Dermis microvascular lymphatic vessel endothelial cell (primary cell): Measurements from ENCODE around the gene FGF12. TPM values are rescaled to one million over a fixed set of nuclear protein-coding genes. Genes with fewer than 3 reads are reported as not detected.
"Not testable (repeated sequence)": the region's sequence is repeated elsewhere in the genome, so short reads cannot be mapped to it uniquely, and the experiment has no call there.

Experiments used
- DNase-seq, 2 donors: peaks; one replicate each; pipeline versions ENCODE4 v3.0.0 to v3.0.0-alpha.2; 2010; ENCODE audit warnings: low read depth in 2 of 2
- total RNA-seq: library from RNA; depleted of rRNA; stranded (reverse); fragments of >200 nt; gene quantifications from 2 replicates; pipeline ENCODE4 v1.2.1, GENCODE V29; 2014

Gene FGF12
- 1.0 and 1.7 TPM in 2 replicates for total RNA-seq

DNA sequence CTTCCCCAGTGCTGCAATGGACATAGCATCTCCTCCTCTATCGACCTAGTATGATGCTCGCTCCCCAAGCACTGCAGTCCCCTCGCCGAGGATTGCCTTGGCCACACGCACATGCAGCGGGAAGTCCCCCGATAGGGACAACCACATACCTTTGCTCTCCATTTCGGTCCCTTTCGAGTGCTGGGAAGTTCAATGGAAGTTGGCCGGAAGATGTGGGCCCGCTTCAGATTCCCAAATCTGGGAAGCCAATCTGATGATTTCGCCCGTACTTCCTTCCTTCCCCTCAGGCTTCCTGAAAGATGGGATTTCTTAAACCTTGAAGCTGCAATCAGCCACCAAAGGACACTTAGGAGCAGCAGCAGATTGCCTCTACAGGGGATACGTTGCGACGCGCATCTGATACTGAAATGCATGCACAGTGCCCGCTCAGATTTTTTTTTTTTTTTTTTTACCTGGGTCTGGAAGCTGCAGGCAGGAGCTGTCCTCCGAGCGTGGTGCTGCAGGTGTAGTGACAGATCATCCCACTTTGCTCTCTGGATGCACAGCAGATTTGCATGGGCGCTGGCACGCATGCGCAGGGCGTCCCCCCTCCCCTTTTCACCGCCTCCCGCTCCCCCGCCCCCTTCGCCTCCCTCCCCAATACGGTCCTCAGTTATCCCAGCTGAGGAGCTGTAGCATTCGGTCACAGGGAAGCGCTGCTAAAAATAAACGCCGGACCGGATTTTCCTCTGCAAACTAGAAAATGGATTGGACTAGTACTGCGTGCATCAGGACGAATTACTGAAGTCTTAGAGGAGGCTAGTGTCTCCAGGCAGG lies at the start of gene FGF12:
FGF12 (minus strand) TSS at position 510 of the 816 bp plus-strand sequence.
- peak in 1 of 2 donors; percentile 1 for DNase-seq

GRCh38 chr3:192774341-192774740 lies 47.0 kb upstream of the FGF12 start:
- DNase-seq: not testable (repeated sequence)

DNA sequence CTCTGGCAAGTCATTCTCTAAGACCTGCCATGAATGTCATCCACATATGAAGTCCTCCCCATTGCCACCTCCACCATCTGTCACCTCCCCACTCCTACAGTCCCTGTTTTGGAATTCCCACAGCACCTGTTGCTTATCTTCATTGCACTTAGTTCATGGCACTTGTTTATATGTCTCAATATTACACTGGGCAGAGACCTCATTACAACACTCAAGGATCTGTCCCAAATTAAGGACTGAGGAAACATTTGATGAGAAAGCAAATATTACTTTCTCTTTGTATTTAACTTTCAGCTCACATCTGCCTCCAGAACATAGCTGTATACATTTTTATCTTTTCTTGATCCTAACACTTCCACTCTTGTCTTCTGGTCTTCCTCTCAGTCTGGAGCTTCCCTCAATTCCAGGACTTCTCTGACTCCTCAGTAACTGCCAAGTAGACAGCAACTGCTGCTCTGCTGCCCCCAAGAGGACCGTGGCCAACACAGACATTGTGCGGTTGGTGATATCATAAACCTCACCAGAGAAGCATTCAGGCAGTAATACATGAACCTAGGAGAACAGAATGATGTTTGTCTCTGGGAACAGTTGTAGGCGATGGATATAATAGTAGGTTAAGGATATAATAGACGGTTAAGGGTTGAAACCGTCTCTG lies 45.0 kb upstream of the FGF12 start:
- DNase-seq: peak in 1 of 2 donors; percentile 10

GRCh38 chr3:192758654-192759053 lies 31.3 kb upstream of the FGF12 start:
- DNase-seq: no peak

DNA sequence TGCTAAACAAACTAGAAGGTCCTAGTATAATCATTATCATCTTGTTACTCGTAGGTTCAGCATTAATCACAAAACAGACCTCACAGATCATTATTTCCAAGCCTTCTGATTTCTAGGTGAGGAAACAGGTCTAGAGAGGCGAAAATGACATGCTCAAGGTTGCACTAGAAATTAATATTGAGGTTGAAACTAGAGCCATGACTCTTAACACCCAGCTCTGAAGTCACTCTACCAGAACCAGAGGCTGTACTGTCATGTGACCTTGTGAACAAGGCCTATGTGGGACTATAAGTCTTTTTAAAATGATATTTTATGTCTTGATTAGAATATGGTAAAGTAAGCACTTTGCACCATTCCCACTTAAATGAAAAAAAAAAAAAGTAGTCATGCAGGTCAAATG lies 23.8 kb upstream of the FGF12 start:
- DNase-seq: no peak

GRCh38 chr3:192750201-192750600 lies 22.9 kb upstream of the FGF12 start:
- no peak for DNase-seq

DNA sequence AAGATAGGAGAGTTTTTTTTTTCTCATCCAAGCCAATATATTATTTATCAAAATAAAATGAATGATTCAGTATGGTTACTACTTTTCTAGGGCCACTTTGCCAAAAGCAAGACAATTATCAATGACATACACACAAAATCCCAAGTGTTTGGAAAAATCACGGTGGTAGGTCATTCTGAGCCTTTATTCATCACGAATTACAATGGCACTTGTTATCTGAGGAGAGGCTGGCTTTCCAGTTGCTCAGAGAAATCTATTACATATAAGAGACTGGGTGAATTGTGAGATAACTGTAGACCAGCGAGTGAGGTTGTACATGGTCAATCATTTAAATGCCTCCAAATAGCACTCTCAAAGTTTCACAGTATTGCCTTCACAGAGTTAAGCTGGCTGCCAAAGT lies 20.4 kb upstream of the FGF12 start:
- DNase-seq: no peak

GRCh38 chr3:192747145-192747544 lies 19.8 kb upstream of the FGF12 start:
- no peak for DNase-seq

DNA sequence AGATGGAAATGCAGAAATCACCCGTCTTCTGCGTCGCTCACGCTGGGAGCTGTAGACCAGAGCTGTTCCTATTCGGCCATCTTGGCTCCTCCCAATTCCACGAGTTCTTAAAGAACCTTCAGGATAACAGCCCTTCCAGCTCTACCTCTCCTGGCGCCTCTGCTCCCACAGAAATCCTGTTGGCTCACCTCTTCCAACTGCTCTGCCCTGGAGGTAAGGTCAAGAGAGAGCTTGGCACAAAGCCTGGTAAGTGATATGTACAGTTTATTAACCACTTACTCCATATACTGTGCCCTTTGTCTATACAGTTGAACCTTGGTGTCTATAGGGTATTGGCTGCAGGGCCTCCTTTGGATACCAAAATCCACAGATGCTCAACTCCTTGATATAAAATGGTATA lies 17.8 kb upstream of the FGF12 start:
- DNase-seq: no peak

- not testable (repeated sequence) for DNase-seq
Observed at GRCh38 chr3:192744604-192745003, 17.3 kb upstream of the FGF12 start.

DNA sequence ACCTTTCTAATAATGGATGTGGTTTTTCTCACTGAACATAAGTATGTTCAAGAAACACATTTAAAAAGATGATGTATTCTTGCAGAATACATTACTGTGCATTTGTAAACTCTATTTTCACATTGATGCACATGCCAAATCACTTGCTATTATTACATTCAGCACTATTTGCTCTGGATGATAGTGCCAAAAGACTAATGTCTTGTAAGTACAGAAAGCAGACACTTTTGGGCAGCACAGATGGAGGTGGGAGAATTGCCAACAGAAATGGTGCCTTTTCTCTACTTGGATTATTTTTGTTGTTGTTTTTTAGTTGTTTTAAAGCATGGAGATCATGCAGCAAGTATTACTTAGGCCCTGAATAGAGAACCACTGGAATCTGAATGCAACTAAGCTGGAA lies 10.2 kb upstream of the FGF12 start:
- DNase-seq: no peak

DNA sequence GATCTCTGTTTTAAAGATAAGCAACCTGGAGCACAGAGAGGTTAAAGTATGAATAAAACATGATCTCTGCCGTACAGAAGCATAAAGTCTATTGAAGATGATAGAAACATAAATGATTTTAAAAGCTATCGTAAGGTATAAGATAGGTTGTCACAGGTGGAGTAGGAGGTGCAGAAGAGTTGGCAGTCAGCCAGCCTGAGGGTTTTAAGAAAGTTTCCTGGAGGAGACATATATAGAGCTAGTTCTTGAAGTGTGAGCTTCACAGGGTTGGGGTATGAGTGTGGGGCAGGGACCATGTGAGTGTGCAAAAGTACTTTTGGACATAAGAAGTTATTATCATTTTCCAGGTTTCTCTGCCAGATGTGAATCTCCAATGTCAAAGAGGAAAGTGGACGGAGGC lies 3.9 kb upstream of the FGF12 start:
- no peak for DNase-seq

DNA sequence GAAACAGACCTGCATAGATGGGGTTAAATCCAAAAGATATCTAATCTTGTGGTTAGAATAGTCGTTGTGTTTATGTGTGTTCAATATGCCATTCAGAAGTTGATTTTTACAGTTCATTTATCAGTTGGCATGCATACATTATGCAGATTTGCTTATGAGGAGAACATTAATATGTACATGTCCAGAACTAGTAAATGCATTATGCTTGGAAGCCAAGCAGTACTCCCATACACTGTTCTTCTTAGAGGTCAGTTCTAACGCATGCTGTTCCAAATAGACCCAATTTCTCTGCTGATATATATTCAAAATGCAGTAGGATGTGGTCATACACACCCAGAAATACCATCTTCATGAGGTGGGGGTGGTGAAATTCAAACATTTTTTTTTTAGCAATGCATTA lies 956 bp downstream of the FGF12 start:
- DNase-seq: no peak

DNA sequence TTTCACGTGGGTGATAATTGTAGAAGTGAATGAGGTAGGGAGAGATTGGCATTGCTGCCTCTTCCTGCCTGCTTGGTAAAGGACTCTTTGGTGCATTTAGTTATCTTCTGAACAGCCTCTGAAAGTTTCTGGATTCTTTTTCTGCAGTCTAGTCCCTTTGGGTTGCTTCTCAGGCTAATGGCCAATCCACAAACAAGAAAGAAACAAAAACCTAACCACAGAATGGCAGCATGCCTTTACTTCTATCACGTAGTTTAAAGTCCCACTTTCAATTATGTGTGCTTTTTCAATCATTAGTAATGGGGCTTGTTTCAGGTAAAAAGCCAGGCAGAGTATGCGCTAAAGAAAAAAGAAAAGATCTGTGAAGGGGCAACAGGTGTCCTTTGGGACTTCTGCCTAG lies 7.4 kb downstream of the FGF12 start:
- no peak for DNase-seq

DNA sequence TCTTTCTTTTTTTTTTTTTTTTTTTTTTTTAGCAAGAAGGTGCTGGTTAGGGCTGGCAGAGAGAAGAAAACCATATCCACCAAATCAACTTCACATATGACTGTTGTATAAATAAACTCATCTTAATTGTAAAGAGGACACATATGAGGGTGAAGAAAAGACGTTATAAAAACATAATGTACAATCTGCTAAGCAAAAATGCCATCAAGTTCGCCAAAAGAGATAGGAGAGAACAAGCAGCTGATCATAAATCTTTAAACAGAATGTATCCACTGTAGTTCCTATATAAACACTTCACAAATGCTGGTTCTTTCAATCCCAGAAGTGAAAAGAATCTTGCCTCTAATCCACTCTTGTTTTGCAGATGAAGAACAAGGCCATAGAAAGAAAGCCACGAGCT lies 9.2 kb downstream of the FGF12 start:
- DNase-seq: no peak

GRCh38 chr3:192715126-192715525 lies 12.2 kb downstream of the FGF12 start:
- DNase-seq: no peak

- DNase-seq: not testable (repeated sequence)
Observed at GRCh38 chr3:192711126-192711525, 16.2 kb downstream of the FGF12 start.

DNA sequence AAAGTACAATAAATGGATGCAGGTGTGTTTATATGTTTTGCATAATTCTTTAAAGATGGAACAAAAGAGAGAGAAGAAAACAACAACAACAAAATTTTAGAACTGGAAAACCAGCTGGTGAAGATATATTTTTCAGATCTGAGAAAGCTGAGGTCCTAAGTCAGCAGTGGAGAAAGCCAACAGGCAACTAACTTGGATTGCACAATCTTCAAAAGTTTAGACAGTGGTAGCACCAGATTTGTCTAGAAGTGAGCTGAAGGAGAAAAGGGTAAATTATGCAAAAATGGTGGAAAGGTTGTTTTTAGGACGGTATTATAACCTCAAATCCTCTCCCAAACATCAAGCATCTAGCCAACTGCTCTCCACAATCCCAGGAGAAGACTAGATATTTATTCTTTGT lies 17.0 kb downstream of the FGF12 start:
- no peak for DNase-seq

DNA sequence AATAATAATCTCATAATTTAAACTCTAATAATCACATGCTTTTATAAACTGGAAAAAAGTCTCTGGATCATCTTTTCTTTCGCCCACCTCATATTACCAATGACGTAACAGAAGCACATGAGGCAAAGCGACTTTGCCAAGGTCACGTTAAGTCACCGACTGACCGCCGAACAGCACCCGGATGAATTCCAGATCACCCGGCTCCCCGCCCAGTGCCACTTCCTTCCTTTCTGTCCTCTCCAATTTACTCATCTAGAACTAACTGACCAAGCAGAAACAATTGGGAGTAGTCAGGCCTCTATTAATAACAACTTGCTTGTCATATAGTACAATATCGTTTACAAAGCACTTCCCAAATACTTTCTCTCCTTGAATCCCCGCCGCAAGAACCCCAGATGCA lies 21.1 kb downstream of the FGF12 start:
- peak in 1 of 2 donors; percentile 7 for DNase-seq

- no peak for DNase-seq
Observed at GRCh38 chr3:192700885-192701284, 26.5 kb downstream of the FGF12 start.

GRCh38 chr3:192696943-192697587 lies 30.3 kb downstream of the FGF12 start:
- no peak for DNase-seq

DNA sequence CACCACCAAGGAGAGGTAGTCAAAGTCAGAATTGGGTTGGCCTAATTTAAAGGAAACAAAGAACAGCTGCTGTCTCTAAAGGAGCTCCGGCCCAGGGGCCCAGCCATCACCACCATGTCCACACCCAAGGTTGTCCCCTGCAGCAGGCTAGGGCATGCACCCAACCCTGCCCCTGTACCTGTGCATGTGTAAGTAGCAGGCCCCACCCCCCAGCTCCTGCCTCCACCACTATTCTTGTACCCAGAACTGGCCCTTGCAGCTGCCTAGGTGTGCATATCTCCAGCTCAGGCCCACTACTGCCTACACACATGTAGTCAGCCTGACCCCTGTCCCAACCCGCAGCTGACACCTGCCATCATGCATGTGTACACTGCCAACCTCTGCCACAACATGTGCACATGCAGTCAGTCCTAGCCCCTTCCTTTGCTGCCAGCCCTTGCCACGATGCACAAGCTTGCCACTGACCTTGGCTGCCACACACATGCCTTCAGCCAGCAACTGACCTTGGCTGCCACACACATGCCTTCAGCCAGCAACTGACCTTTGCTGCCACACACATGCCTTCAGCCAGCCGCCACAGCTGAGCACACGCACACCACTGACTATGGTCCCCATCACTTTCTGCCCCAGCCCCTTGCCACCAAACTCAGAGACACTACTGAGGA lies 39.7 kb downstream of the FGF12 start:
- no peak for DNase-seq
